GM04503 (cell line): Measurements from ENCODE around the gene WDR91.

ENCODE experiments used
- DNase-seq: peaks from one replicate; pipeline ENCODE4 v3.0.0-alpha.2; 2012; ENCODE audit warnings: low read depth

WDR91 gene

GRCh38 chr7:135233570-135233969, 22.2 kb upstream of the WDR91 start, which contains the start of gene STRA8:
TSS of gene STRA8 (plus strand) at chr7:135233838. CDS start at chr7:135240525, 6,687 bp downstream.
- no peak for DNase-seq

- no peak for DNase-seq
Observed at GRCh38 chr7:135232720-135233119, 21.4 kb upstream of the WDR91 start.

- DNase-seq, result no peak
Observed at GRCh38 chr7:135232087-135232486, 20.8 kb upstream of the WDR91 start.

- no peak for DNase-seq
Observed at GRCh38 chr7:135231686-135232085, 20.4 kb upstream of the WDR91 start.

- no peak for DNase-seq
Observed at GRCh38 chr7:135224027-135224426, 12.7 kb upstream of the WDR91 start.

- no peak for DNase-seq
Observed at GRCh38 chr7:135217645-135218509, 6.6 kb upstream of the WDR91 start.

GRCh38 chr7:135215698-135216097, 4.4 kb upstream of the WDR91 start:
- no peak for DNase-seq

- DNase-seq, result no peak
Observed at GRCh38 chr7:135215180-135215579, 3.9 kb upstream of the WDR91 start.

GRCh38 chr7:135213831-135214230, 2.5 kb upstream of the WDR91 start:
- DNase-seq, result no peak

- DNase-seq, result peak; percentile 26
Observed at GRCh38 chr7:135211946-135212685, 790 bp upstream of the WDR91 start.

GRCh38 chr7:135210888-135211178, 493 bp downstream of the WDR91 start:
- no peak for DNase-seq

- no peak for DNase-seq
Observed at GRCh38 chr7:135209225-135209834, 2.0 kb downstream of the WDR91 start.

- DNase-seq, result no peak
Observed at GRCh38 chr7:135208102-135208793, 3.1 kb downstream of the WDR91 start.

- DNase-seq, result no peak
Observed at GRCh38 chr7:135207406-135208101, 3.8 kb downstream of the WDR91 start.

GRCh38 chr7:135206941-135207391, 4.4 kb downstream of the WDR91 start:
- DNase-seq, result no peak

- no peak for DNase-seq
Observed at GRCh38 chr7:135205850-135206249, 5.5 kb downstream of the WDR91 start.

- no peak for DNase-seq
Observed at GRCh38 chr7:135204876-135205275, 6.5 kb downstream of the WDR91 start.

GRCh38 chr7:135204341-135204749, 7.0 kb downstream of the WDR91 start:
- DNase-seq, result no peak

GRCh38 chr7:135201350-135201749, 10.0 kb downstream of the WDR91 start:
- DNase-seq, result no peak

GRCh38 chr7:135200821-135201331, 10.4 kb downstream of the WDR91 start:
- DNase-seq, result no peak

- no peak for DNase-seq
Observed at GRCh38 chr7:135199439-135199838, 11.9 kb downstream of the WDR91 start.
